Upper lobe of left lung (tissue), 4 donors: ENCODE data around the gene PKHD1.

Experiments used
- EP300 ChIP-seq, 4 donors: sonication (generic); formaldehyde crosslinking; IDR thresholded peaks; one replicate each; pipeline ENCODE4 v1.5.1; 2017; ENCODE audit warnings: antibody characterized with exemption in 4 of 4, control low read depth in 2 of 4
- POLR2A ChIP-seq, 4 donors: fragments of 450-650 bp; IDR thresholded peaks; one replicate each; pipeline ENCODE4 v1.5.1; 2016 to 2017; ENCODE audit warnings: antibody characterized with exemption in 4 of 4, mild to moderate bottlenecking in 2 of 4
- TF ChIP-seq, protein P1 (sequence below), 6 experiments: fragments of 450-650 bp in 4 of 6; fragments of 200-600 bp in 2 of 6; sonication (generic) in 2 of 6; IDR thresholded peaks; one replicate each; pipeline ENCODE4 v1.5.1; 2016 to 2019; ENCODE audit warnings: antibody characterized with exemption in 6 of 6

- TF ChIP-seq EP300 (IDR thresholded peaks at IDR 0.05) (no peak), POLR2A (IDR thresholded peaks at IDR 0.05) (no peak)
- TF ChIP-seq, protein P1, sequence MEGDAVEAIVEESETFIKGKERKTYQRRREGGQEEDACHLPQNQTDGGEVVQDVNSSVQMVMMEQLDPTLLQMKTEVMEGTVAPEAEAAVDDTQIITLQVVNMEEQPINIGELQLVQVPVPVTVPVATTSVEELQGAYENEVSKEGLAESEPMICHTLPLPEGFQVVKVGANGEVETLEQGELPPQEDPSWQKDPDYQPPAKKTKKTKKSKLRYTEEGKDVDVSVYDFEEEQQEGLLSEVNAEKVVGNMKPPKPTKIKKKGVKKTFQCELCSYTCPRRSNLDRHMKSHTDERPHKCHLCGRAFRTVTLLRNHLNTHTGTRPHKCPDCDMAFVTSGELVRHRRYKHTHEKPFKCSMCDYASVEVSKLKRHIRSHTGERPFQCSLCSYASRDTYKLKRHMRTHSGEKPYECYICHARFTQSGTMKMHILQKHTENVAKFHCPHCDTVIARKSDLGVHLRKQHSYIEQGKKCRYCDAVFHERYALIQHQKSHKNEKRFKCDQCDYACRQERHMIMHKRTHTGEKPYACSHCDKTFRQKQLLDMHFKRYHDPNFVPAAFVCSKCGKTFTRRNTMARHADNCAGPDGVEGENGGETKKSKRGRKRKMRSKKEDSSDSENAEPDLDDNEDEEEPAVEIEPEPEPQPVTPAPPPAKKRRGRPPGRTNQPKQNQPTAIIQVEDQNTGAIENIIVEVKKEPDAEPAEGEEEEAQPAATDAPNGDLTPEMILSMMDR (IDR thresholded peaks at IDR 0.05) = no peak
These were observed 62.9 kb downstream of the PKHD1 start for GRCh38 chr6:52024451-52025068.
